ENCODE measurements around the gene LRRC37A. TPM values are rescaled to one million over a fixed set of nuclear protein-coding genes. Genes with fewer than 3 reads are reported as not detected.

LRRC37A gene
- total and polyA plus RNA-seq, 9 of the 15 experiments (the other 6 are each of a cell fraction or from before 2014, with no cell fraction given): 0.14 to 3.1 (median 1.8) TPM

DNA sequence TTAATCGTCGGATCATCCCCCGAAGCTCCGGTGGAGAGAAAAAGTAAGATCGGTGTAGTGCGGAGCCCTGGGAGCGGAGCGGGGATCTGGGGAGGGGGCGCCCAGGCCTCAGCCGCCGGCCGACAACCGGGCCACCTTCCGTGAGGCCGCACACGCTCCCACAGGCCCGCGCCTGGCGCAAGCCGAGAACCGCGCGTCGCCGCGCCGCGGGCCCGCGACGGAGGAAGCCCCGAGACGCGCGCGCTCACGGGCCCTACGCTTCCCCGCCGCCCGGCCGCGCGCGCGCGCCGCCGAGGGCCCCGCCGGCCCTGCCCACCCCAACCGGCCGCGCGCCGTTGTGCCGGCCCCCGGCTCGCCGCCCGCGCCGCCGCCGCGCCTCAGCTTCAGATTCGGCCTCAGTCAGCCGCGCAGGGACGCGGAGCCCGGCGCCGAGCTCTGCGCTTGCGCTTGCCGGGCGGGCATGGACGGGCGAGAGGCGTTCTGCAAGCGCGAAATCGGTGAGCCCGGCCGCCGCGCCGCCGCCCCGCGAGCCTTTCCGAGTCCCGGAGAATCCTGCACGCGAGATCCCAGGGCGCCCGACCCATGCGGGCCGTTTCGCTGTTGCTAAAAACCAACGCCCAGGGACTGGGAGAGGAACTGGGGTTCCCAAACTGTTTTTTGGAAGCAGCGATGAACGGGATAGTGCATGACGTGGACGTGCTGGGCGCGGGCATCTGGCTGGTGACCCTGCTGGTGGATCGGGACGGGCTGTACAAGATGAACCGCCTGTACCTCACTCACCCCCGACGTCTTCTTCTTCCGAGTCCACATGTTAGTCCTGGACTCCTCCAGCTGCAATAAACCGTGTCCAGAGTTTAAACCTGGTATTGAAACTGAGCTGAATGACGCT, 28.0 kb upstream of the LRRC37A start (continued):
- TF ChIP-seq RBM25 (IDR thresholded peaks at IDR 0.05; ENCODE audit: low read depth, low read length, severe bottlenecking) (no peak), VEZF1 (CRISPR knock-in tag; IDR thresholded peaks at IDR 0.05) (peak; percentile 86), FOXA3 (CRISPR knock-in tag; conservative IDR thresholded peaks at IDR 0.05 in 1 of 2, IDR thresholded peaks at IDR 0.05 in 1 of 2) (no peak), ZNF280B (CRISPR knock-in tag; IDR thresholded peaks at IDR 0.05) (no peak), GATA2 (CRISPR knock-in tag; IDR thresholded peaks at IDR 0.05) (no peak), ZNF143 (CRISPR knock-in tag; IDR thresholded peaks at IDR 0.05) (no peak), ZNF3 (CRISPR knock-in tag; IDR thresholded peaks at IDR 0.05) (no peak), ILF3 (IDR thresholded peaks at IDR 0.05; ENCODE audit: borderline replicate concordance) (no peak), RHOXF2B (CRISPR knock-in tag; conservative IDR thresholded peaks at IDR 0.05) (no peak; the same call in 1 of the 2 replicates), HDAC2 (IDR thresholded peaks at IDR 0.05) (0 out of 2 replicates have a peak, but pooled peaks have one; percentile 39), ZNF280A (IDR thresholded peaks at IDR 0.05; ENCODE audit: low read depth, partially characterized antibody) (no peak), MEF2A (IDR thresholded peaks at IDR 0.05; ENCODE audit: control insufficient read depth, low read depth, low read length) (no peak), ZNF707 (CRISPR knock-in tag; conservative IDR thresholded peaks at IDR 0.05) (0 out of 2 replicates have a peak, but pooled peaks have one; percentile 3), NUFIP1 (IDR thresholded peaks at IDR 0.05; ENCODE audit: partially characterized antibody) (no peak), DDX20 (tag; IDR thresholded peaks at IDR 0.05; ENCODE audit: low read depth) (no peak), PPARD (CRISPR knock-in tag; IDR thresholded peaks at IDR 0.05) (no peak), HNRNPK (IDR thresholded peaks at IDR 0.05; ENCODE audit: low read depth, low read length, poor library complexity, severe bottlenecking) (no peak), ZBTB12 (CRISPR knock-in tag; IDR thresholded peaks at IDR 0.05) (no peak; the same call in none of the 2 replicates), EWSR1 (IDR thresholded peaks at IDR 0.05; ENCODE audit: borderline replicate concordance, low read depth, partially characterized antibody) (no peak)
- TF ChIP-seq, protein P1, sequence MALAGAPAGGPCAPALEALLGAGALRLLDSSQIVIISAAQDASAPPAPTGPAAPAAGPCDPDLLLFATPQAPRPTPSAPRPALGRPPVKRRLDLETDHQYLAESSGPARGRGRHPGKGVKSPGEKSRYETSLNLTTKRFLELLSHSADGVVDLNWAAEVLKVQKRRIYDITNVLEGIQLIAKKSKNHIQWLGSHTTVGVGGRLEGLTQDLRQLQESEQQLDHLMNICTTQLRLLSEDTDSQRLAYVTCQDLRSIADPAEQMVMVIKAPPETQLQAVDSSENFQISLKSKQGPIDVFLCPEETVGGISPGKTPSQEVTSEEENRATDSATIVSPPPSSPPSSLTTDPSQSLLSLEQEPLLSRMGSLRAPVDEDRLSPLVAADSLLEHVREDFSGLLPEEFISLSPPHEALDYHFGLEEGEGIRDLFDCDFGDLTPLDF (CRISPR knock-in tag; IDR thresholded peaks at IDR 0.05): peak; percentile 83

Measured in K562 (cell line).